ENCODE measurements around the gene HOXA11.

DNA sequence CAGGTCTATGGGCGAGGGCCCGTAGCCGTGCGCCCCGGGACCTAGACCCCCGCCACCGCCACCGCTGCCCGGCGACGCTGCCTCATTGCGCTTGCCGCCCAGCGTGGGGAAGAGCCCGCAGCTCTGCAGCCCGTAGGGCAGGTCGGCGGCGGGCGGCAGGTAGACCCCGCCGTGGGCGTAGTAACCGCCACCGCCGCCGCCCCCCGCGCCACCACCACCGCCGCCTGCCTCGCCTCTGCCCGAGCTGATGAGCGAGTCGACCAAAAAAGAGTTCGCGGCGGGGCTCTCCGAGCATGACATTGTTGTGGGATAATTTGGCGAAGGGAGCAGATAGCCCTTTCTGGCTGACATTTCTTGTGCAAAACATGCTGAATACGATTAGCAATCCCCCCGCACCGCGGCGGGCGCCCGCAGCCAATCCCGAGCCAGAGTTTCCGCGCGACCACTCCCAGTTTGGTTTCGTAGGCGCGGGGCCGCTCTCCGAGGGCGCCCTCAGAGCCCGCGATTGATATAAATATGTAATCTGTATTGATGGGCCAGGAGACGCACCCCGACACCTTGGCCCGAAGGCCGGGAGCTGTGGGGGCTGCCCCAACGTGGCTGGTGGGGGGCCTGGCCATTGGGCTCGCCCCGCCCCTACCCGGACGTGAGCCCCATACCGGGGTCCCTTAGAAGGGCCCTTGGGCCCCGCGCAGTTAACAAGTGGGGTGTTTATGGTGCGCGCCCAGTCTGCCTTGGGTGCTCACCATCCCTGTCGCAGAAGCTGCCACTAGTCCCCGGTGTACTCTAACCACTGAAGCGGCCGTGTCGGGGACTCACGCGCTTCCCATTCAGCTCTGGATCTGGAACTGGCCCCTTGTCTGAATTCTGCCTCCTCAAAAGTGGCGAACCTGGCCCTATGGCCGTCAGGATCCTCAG is 10.8 kb downstream of the HOXA11 start, which contains the start of gene HOXA10:
- TF ChIP-seq, protein P1, sequence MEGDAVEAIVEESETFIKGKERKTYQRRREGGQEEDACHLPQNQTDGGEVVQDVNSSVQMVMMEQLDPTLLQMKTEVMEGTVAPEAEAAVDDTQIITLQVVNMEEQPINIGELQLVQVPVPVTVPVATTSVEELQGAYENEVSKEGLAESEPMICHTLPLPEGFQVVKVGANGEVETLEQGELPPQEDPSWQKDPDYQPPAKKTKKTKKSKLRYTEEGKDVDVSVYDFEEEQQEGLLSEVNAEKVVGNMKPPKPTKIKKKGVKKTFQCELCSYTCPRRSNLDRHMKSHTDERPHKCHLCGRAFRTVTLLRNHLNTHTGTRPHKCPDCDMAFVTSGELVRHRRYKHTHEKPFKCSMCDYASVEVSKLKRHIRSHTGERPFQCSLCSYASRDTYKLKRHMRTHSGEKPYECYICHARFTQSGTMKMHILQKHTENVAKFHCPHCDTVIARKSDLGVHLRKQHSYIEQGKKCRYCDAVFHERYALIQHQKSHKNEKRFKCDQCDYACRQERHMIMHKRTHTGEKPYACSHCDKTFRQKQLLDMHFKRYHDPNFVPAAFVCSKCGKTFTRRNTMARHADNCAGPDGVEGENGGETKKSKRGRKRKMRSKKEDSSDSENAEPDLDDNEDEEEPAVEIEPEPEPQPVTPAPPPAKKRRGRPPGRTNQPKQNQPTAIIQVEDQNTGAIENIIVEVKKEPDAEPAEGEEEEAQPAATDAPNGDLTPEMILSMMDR (IDR thresholded peaks at IDR 0.05; ENCODE audit: low read depth, low read length, missing input control) = no peak
- TF ChIP-seq REST (IDR thresholded peaks at IDR 0.05) = no peak
- TF ChIP-seq TAF1 (conservative IDR thresholded peaks at IDR 0.05) = no peak
- no peak for TF ChIP-seq GABPA (IDR thresholded peaks at IDR 0.05 in 1 of 2, conservative IDR thresholded peaks at IDR 0.05 in 1 of 2)
- no peak for TF ChIP-seq JUND (IDR thresholded peaks at IDR 0.05)
- no peak for TF ChIP-seq MAX (IDR thresholded peaks at IDR 0.05)
- no peak for TF ChIP-seq SP1 (IDR thresholded peaks at IDR 0.05)
- TF ChIP-seq, protein P2, sequence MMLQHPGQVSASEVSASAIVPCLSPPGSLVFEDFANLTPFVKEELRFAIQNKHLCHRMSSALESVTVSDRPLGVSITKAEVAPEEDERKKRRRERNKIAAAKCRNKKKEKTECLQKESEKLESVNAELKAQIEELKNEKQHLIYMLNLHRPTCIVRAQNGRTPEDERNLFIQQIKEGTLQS (IDR thresholded peaks at IDR 0.05) = no peak
- TF ChIP-seq FOXA2 (IDR thresholded peaks at IDR 0.05) = no peak
- TF ChIP-seq YY1 (IDR thresholded peaks at IDR 0.05) = no peak
- TF ChIP-seq, protein P3, sequence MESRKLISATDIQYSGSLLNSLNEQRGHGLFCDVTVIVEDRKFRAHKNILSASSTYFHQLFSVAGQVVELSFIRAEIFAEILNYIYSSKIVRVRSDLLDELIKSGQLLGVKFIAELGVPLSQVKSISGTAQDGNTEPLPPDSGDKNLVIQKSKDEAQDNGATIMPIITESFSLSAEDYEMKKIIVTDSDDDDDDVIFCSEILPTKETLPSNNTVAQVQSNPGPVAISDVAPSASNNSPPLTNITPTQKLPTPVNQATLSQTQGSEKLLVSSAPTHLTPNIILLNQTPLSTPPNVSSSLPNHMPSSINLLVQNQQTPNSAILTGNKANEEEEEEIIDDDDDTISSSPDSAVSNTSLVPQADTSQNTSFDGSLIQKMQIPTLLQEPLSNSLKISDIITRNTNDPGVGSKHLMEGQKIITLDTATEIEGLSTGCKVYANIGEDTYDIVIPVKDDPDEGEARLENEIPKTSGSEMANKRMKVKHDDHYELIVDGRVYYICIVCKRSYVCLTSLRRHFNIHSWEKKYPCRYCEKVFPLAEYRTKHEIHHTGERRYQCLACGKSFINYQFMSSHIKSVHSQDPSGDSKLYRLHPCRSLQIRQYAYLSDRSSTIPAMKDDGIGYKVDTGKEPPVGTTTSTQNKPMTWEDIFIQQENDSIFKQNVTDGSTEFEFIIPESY (IDR thresholded peaks at IDR 0.05) = no peak
- TF ChIP-seq FOXA1 (IDR thresholded peaks at IDR 0.05) = no peak
